Measurements from ENCODE around the gene AFDN.

- TF ChIP-seq CTCF (conservative IDR thresholded peaks at IDR 0.05 in 1 of 2, IDR thresholded peaks at IDR 0.05 in 1 of 2; ENCODE audit: extremely low read depth in 1 of 2, insufficient read depth in 1 of 2, low read depth in 1 of 2, low read length in 2 of 2) (no peak), EZH2 (IDR thresholded peaks at IDR 0.05; ENCODE audit: borderline replicate concordance, low read length) (no peak)
Measured at GRCh38 chr6:167835260-167835659, 8.5 kb downstream of the AFDN start.
